SK-N-SH (cell line): ENCODE results near the gene UFC1. TPM values are rescaled to one million over a fixed set of nuclear protein-coding genes. Genes with fewer than 3 reads are reported as not detected.

ENCODE experiments used
- CTCF ChIA-PET: fragments of 300-600, 350-600 bp; formaldehyde crosslinking; extraction: SDS; loops from one replicate; lab custom pipeline; 2021; lab: Yijun Ruan, JAX
- POLR2A ChIA-PET: fragments of 350-600 bp; sonication (Branson Sonifier 250); formaldehyde crosslinking; extraction: SDS; loops from one replicate; lab custom pipeline; 2020; ENCODE audit warnings: antibody characterized with exemption, inconsistent platforms; lab: Yijun Ruan, JAX
- DNase-seq: peaks from one replicate; pipeline ENCODE4 v3.0.0; 2012
- H2AFZ ChIP-seq: fragments of 200-600 bp; sonication (generic); 2 replicates; pipeline ENCODE4 v1.8.1; 2016; ENCODE audit warnings: antibody characterized with exemption, mild to moderate bottlenecking, low read depth
- H3F3A ChIP-seq: fragments of 200-600 bp; sonication (generic); replicated peaks from 2 replicates; pipeline ENCODE3; 2016; ENCODE audit warnings: antibody characterized with exemption, mild to moderate bottlenecking; ENCODE audit not compliant: insufficient read depth
- H3K27ac ChIP-seq, 2 experiments: fragments of 200-500 bp in 1 of 2; fragments of 200-600 bp in 1 of 2; sonication (Bioruptor generic) in 1 of 2; sonication (generic), shearing (Covaris generic) in 1 of 2; 2 replicates each; pipeline versions ENCODE4 v1.5.1 to v1.6.1; 2014 to 2016; ENCODE audit warnings: low read depth in 2 of 2, inconsistent platforms in 1 of 2, low read length in 1 of 2, mild to moderate bottlenecking in 1 of 2, mixed read lengths in 1 of 2
- H3K27me3 ChIP-seq: fragments of 200-600 bp; sonication (generic), shearing (Covaris generic); 2 replicates; pipeline ENCODE4 v1.6.1; 2016; ENCODE audit warnings: mixed run types; ENCODE audit not compliant: insufficient read depth
- H3K36me3 ChIP-seq, 2 experiments: fragments of 200-500 bp in 1 of 2; fragments of 200-600 bp in 1 of 2; sonication (Bioruptor generic) in 1 of 2; sonication (generic) in 1 of 2; replicated peaks in 1 of 2; 2 replicates each; pipeline versions ENCODE3 to v1.5.1; 2014 to 2016; ENCODE audit warnings: low read length in 1 of 2, mild to moderate bottlenecking in 1 of 2; ENCODE audit not compliant: insufficient read depth in 2 of 2, control insufficient read depth in 1 of 2
- H3K4me1 ChIP-seq, 2 experiments: fragments of 200-500 bp in 1 of 2; fragments of 200-600 bp in 1 of 2; sonication (Bioruptor generic) in 1 of 2; sonication (generic), shearing (Covaris generic) in 1 of 2; 2 replicates each; pipeline versions ENCODE4 v1.5.1 to v1.6.1; 2014 to 2016; ENCODE audit warnings: low read depth in 1 of 2, low read length in 1 of 2, mixed run types in 1 of 2; ENCODE audit not compliant: insufficient read depth in 2 of 2, control insufficient read depth in 1 of 2
- H3K4me2 ChIP-seq: fragments of 200-600 bp; sonication (generic), shearing (Covaris generic); 2 replicates; pipeline ENCODE4 v1.6.1; 2017; ENCODE audit warnings: mixed run types
- H3K4me3 ChIP-seq, 2 experiments: fragments of 200-500 bp in 1 of 2; fragments of 200-600 bp in 1 of 2; sonication (Bioruptor generic) in 1 of 2; sonication (generic), shearing (Covaris generic) in 1 of 2; 2 replicates each; pipeline versions ENCODE4 v1.5.1 to v1.8.1; 2014 to 2016; ENCODE audit warnings: low read depth in 2 of 2, inconsistent platforms in 1 of 2, low read length in 1 of 2, mild to moderate bottlenecking in 1 of 2, mixed read lengths in 1 of 2, moderate library complexity in 1 of 2
- H3K79me2 ChIP-seq: fragments of 200-600 bp; sonication (generic); 2 replicates; pipeline ENCODE4 v1.8.1; 2017; ENCODE audit warnings: mild to moderate bottlenecking; ENCODE audit not compliant: insufficient read depth
- H3K9ac ChIP-seq: fragments of 200-600 bp; sonication (generic); 2 replicates; pipeline ENCODE4 v1.6.1; 2017; ENCODE audit warnings: mixed run types
- H3K9me2 ChIP-seq: fragments of 200-600 bp; sonication (generic); 2 replicates; pipeline ENCODE4 v1.6.1; 2017; ENCODE audit warnings: mixed run types
- H3K9me3 ChIP-seq: fragments of 200-600 bp; sonication (generic); 2 replicates; pipeline ENCODE4 v1.6.1; 2017; ENCODE audit warnings: mixed run types, mild to moderate bottlenecking, moderate library complexity
- H4K20me1 ChIP-seq: fragments of 200-600 bp; sonication (generic); 2 replicates; pipeline ENCODE4 v1.6.1; 2017; ENCODE audit warnings: mild to moderate bottlenecking, mixed run types; ENCODE audit not compliant: insufficient read depth
- EP300 ChIP-seq, 2 experiments: IDR thresholded peaks; 2 replicates each; pipeline versions ENCODE4 v1.4.0 to v1.6.1; 2012; ENCODE audit warnings: borderline replicate concordance in 1 of 2, low read depth in 1 of 2, low read length in 1 of 2
- EZH2phosphoT487 ChIP-seq: fragments of 200-600 bp; sonication (generic); IDR thresholded peaks from 2 replicates; pipeline ENCODE4 v1.6.1; 2017; ENCODE audit warnings: low read depth, mixed run types, mild to moderate bottlenecking, antibody characterized with exemption, moderate library complexity, borderline replicate concordance
- GATA2 ChIP-seq: sonication (generic); formaldehyde crosslinking; IDR thresholded peaks from 2 replicates; pipeline ENCODE4 v1.5.0; 2020; ENCODE audit warnings: mild to moderate bottlenecking, missing genetic modification reagents
- JUND ChIP-seq: IDR thresholded peaks from 2 replicates; pipeline ENCODE4 v1.4.0; 2012
- MEF2A ChIP-seq: IDR thresholded peaks from 2 replicates; pipeline ENCODE4 v1.4.0; 2012; ENCODE audit warnings: low read depth, borderline replicate concordance
- MXI1 ChIP-seq: IDR thresholded peaks from 2 replicates; pipeline ENCODE4 v1.6.1; 2012; ENCODE audit warnings: mild to moderate bottlenecking, low read depth, low read length, improper control_type of control experiment
- NFIC ChIP-seq: IDR thresholded peaks from 2 replicates; pipeline ENCODE4 v1.4.0; 2012; ENCODE audit warnings: borderline replicate concordance
- NRF1 ChIP-seq: IDR thresholded peaks from 2 replicates; pipeline ENCODE4 v1.6.1; 2012; ENCODE audit warnings: low read depth, mild to moderate bottlenecking, low read length
- POLR2AphosphoS5 ChIP-seq: IDR thresholded peaks from 2 replicates; pipeline ENCODE4 v1.6.1; 2012; ENCODE audit warnings: low read depth, low read length
- RAD21 ChIP-seq: IDR thresholded peaks from 2 replicates; pipeline ENCODE4 v1.6.1; 2012; ENCODE audit warnings: mild to moderate bottlenecking, low read length
- RCOR1 ChIP-seq: fragments of 150-350 bp; IDR thresholded peaks from 2 replicates; pipeline ENCODE4 v1.6.1; 2017; ENCODE audit warnings: antibody characterized with exemption, low read length
- RFX5 ChIP-seq: IDR thresholded peaks from 2 replicates; pipeline ENCODE4 v1.6.1; 2012; ENCODE audit warnings: mild to moderate bottlenecking, improper control_type of control experiment, low read length
- RXRA ChIP-seq: IDR thresholded peaks from 2 replicates; pipeline ENCODE4 v1.4.0; 2012; ENCODE audit warnings: low read depth, mild to moderate bottlenecking, borderline replicate concordance
- TCF12 ChIP-seq: IDR thresholded peaks from 2 replicates; pipeline ENCODE4 v1.4.0; 2012
- YY1 ChIP-seq: IDR thresholded peaks from 2 replicates; pipeline ENCODE4 v1.4.0; 2012; ENCODE audit warnings: low read depth, mild to moderate bottlenecking
- WGBS: methylation state at CpG from one replicate; pipeline ENCODE4 v1.1.6; 2017; ENCODE audit warnings: low lambda C conversion rate; 5-methylcytosine and 5-hydroxymethylcytosine counted together
- polyA plus RNA-seq, 3 experiments: library from polyadenylated mRNA; depleted of rRNA; stranded (reverse); fragments of >200 nt; gene quantifications; 2 replicates each; pipeline ENCODE4 v1.2.3, GENCODE V29; 2012
- TF ChIP-seq, protein P1 (sequence below): IDR thresholded peaks from 2 replicates; pipeline ENCODE4 v1.6.1; 2012; ENCODE audit warnings: mild to moderate bottlenecking, low read depth, low read length, moderate library complexity
- TF ChIP-seq, protein P2 (sequence below): IDR thresholded peaks from 2 replicates; pipeline ENCODE4; 2012
- TF ChIP-seq, protein P3 (sequence below): IDR thresholded peaks from 2 replicates; pipeline ENCODE4 v1.4.0; 2012; ENCODE audit warnings: low read depth
- TF ChIP-seq, protein P4 (sequence below): fragments of 150-350 bp; IDR thresholded peaks from 2 replicates; pipeline ENCODE4 v1.6.1; 2017; ENCODE audit warnings: antibody characterized with exemption, low read length, low read depth, borderline replicate concordance
- TF ChIP-seq, protein P5 (sequence below): IDR thresholded peaks from 2 replicates; pipeline ENCODE4 v1.4.0; 2012; ENCODE audit warnings: low read depth, borderline replicate concordance

The UFC1 gene
- polyA plus RNA-seq, 1 of the 3 experiments (the other 2 are of a cell fraction), result 150 TPM

DNA sequence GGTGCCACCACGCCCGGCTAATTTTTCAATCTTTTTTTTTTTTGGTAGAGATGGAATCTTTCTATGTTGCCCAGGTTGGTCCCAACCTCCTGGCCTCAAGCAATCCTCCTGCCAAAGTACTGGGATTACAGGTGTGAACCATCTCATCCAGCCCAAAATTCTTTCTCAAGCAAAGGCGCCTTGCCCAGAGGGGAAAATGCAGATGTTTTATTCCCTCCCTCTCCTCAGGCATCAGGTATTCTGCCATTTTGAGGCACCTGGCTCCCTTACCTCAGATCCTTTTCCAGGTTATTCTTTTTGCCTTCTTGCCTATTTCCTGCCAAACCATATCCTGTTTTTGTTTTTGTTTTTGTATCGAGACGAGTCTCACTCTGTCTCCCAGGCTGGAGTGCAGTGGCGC lies 34.6 kb downstream of the UFC1 start (continued):
- TF ChIP-seq, protein P1, sequence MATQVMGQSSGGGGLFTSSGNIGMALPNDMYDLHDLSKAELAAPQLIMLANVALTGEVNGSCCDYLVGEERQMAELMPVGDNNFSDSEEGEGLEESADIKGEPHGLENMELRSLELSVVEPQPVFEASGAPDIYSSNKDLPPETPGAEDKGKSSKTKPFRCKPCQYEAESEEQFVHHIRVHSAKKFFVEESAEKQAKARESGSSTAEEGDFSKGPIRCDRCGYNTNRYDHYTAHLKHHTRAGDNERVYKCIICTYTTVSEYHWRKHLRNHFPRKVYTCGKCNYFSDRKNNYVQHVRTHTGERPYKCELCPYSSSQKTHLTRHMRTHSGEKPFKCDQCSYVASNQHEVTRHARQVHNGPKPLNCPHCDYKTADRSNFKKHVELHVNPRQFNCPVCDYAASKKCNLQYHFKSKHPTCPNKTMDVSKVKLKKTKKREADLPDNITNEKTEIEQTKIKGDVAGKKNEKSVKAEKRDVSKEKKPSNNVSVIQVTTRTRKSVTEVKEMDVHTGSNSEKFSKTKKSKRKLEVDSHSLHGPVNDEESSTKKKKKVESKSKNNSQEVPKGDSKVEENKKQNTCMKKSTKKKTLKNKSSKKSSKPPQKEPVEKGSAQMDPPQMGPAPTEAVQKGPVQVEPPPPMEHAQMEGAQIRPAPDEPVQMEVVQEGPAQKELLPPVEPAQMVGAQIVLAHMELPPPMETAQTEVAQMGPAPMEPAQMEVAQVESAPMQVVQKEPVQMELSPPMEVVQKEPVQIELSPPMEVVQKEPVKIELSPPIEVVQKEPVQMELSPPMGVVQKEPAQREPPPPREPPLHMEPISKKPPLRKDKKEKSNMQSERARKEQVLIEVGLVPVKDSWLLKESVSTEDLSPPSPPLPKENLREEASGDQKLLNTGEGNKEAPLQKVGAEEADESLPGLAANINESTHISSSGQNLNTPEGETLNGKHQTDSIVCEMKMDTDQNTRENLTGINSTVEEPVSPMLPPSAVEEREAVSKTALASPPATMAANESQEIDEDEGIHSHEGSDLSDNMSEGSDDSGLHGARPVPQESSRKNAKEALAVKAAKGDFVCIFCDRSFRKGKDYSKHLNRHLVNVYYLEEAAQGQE, result no peak
- TF ChIP-seq TCF12, result no peak
- TF ChIP-seq, protein P2, sequence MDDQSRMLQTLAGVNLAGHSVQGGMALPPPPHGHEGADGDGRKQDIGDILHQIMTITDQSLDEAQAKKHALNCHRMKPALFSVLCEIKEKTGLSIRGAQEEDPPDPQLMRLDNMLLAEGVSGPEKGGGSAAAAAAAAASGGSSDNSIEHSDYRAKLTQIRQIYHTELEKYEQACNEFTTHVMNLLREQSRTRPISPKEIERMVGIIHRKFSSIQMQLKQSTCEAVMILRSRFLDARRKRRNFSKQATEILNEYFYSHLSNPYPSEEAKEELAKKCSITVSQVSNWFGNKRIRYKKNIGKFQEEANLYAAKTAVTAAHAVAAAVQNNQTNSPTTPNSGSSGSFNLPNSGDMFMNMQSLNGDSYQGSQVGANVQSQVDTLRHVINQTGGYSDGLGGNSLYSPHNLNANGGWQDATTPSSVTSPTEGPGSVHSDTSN, result no peak
- no peak for TF ChIP-seq POLR2AphosphoS5
- TF ChIP-seq NFIC, result no peak

DNA sequence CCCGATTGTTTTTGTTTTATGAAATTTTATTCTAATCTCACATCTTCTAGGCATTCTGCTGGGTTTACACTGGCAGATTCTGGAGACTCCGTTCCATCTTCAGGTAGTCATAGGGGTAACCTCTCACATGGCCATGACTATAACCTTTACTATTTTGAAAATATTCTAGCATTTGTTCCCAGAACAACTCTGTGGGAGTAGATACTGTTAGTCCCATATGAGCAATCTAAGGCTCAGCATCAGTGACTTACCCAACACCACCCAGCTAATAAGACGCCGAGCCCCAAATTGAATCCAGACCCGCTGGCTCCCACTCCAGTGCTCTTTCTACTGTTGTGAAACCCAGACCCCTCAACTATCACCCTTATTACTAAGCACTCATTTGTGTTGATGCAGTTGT lies 35.3 kb downstream of the UFC1 start:
- CTCF ChIA-PET, result interaction anchor here (1.1 kb wide), 1 partner anchor 21 kb away, joined by 3 read pairs; no protein-coding TSS in a partner anchor
- no peak for TF ChIP-seq RAD21
- TF ChIP-seq, protein P3, sequence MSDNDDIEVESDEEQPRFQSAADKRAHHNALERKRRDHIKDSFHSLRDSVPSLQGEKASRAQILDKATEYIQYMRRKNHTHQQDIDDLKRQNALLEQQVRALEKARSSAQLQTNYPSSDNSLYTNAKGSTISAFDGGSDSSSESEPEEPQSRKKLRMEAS, result no peak
- TF ChIP-seq EZH2phosphoT487, result no peak
- no peak for TF ChIP-seq YY1
- TF ChIP-seq MXI1, result no peak
- no peak for TF ChIP-seq GATA2 (CRISPR knock-in tag)
- TF ChIP-seq RXRA, result no peak
- TF ChIP-seq EP300 (IDR thresholded peaks at IDR 0.05; ENCODE audit: borderline replicate concordance in 1 of 2, low read depth in 1 of 2, low read length in 1 of 2), result no peak
- TF ChIP-seq, protein P4, sequence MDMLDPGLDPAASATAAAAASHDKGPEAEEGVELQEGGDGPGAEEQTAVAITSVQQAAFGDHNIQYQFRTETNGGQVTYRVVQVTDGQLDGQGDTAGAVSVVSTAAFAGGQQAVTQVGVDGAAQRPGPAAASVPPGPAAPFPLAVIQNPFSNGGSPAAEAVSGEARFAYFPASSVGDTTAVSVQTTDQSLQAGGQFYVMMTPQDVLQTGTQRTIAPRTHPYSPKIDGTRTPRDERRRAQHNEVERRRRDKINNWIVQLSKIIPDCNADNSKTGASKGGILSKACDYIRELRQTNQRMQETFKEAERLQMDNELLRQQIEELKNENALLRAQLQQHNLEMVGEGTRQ, result no peak
- TF ChIP-seq, protein P5, sequence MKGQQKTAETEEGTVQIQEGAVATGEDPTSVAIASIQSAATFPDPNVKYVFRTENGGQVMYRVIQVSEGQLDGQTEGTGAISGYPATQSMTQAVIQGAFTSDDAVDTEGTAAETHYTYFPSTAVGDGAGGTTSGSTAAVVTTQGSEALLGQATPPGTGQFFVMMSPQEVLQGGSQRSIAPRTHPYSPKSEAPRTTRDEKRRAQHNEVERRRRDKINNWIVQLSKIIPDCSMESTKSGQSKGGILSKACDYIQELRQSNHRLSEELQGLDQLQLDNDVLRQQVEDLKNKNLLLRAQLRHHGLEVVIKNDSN, result no peak
- no peak for TF ChIP-seq RCOR1
- no peak for TF ChIP-seq JUND
- TF ChIP-seq NRF1, result no peak
- TF ChIP-seq MEF2A, result no peak
- TF ChIP-seq RFX5, result no peak
- TF ChIP-seq NFIC, result no peak
- Histone ChIP-seq H3K27ac (no peak overlapping the region), H3K36me3 (peaks cover 0 to 19% of the 10 kb centered on the region in 2 experiments), H2AFZ (no peak overlapping the region), H3K79me2 (no peaks in the 10 kb centered on the region), H3K4me3 (no peak overlapping the region), H3K4me1 (peaks cover 0 to 17% of the 10 kb centered on the region in 2 experiments; a peak in 3 of 4 replicates), H3K4me2 (no peak overlapping the region), H4K20me1 (no peaks in the 10 kb centered on the region), H3K27me3 (no peaks in the 10 kb centered on the region), H3K9me2 (no peaks in the 10 kb centered on the region), H3F3A (peaks cover 5% of the 10 kb centered on the region), H3K9me3 (no peaks in the 10 kb centered on the region), H3K9ac (no peak overlapping the region)
- 91% methylated on average over 5 of the region's 5 CpGs for WGBS
- DNase-seq, result no peak
- POLR2A ChIA-PET, result no interaction called here
